Measurements from ENCODE around the gene STIL.

DNA sequence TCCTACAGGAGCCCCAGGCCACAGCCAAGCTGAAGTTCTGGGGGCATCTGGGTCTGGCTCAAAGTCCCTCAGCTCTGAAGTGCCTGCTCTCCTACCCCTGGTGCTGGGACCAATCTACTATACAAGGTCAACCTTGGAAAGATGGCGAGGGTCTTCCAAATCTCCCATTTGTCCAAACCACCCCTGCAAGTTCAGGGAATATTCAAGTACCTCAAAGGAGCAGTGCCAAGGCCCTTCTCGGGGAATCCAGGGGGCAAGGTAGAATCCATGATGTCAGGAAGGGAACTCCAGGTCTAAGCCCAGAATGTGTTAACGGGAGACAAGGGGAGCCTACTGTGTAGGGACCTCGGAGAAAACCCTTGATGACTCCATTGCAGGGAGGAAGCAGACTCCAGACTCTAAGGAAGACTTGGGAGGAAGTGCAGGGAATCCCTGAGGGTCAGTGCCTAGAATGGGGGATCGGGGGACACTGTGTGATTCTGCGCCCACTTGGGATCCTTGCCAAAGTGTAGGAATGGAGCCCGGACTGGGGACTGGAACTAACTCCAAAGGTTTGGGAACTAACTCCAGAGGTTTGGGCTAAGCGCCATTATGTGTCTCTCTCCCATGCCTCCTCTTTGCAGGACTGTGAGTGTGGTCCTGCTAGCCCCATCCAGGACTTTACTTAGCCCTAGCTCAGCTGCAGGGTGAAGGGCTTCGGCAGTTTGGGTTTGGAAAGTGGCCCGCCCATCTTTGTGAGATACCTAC lies 90.6 kb downstream of the STIL start:
- TF ChIP-seq, protein P1, sequence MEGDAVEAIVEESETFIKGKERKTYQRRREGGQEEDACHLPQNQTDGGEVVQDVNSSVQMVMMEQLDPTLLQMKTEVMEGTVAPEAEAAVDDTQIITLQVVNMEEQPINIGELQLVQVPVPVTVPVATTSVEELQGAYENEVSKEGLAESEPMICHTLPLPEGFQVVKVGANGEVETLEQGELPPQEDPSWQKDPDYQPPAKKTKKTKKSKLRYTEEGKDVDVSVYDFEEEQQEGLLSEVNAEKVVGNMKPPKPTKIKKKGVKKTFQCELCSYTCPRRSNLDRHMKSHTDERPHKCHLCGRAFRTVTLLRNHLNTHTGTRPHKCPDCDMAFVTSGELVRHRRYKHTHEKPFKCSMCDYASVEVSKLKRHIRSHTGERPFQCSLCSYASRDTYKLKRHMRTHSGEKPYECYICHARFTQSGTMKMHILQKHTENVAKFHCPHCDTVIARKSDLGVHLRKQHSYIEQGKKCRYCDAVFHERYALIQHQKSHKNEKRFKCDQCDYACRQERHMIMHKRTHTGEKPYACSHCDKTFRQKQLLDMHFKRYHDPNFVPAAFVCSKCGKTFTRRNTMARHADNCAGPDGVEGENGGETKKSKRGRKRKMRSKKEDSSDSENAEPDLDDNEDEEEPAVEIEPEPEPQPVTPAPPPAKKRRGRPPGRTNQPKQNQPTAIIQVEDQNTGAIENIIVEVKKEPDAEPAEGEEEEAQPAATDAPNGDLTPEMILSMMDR (IDR thresholded peaks at IDR 0.05; ENCODE audit: extremely low read depth in 1 of 2, insufficient read depth in 1 of 2, low read depth in 1 of 2, low read length in 2 of 2): no peak
- TF ChIP-seq POLR2AphosphoS5 (IDR thresholded peaks at IDR 0.05; ENCODE audit: insufficient read depth, low read depth, low read length) (no peak), POLR2A (IDR thresholded peaks at IDR 0.05; ENCODE audit: low read depth, low read length) (no peak), JUN (IDR thresholded peaks at IDR 0.05; ENCODE audit: borderline replicate concordance, insufficient read depth, insufficient read length, low read depth) (no peak), EZH2 (IDR thresholded peaks at IDR 0.05; ENCODE audit: borderline replicate concordance, low read depth, low read length, severe bottlenecking) (no peak), MYC (IDR thresholded peaks at IDR 0.05; ENCODE audit: low read depth, low read length) (no peak), GATA2 (IDR thresholded peaks at IDR 0.05; ENCODE audit: insufficient read depth, insufficient read length, low read depth, low read length) (no peak)
- TF ChIP-seq, protein P2, sequence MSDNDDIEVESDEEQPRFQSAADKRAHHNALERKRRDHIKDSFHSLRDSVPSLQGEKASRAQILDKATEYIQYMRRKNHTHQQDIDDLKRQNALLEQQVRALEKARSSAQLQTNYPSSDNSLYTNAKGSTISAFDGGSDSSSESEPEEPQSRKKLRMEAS (IDR thresholded peaks at IDR 0.05; ENCODE audit: insufficient read depth, insufficient read length): no peak
